GM12892 (cell line): ENCODE data around the gene AGXT.

Experiments
- POLR2A ChIP-seq: IDR thresholded peaks from 2 replicates; pipeline ENCODE4 v1.6.1; 2011; ENCODE audit warnings: low read depth, low read length, control low read depth
- POLR2AphosphoS5 ChIP-seq: IDR thresholded peaks from 2 replicates; pipeline ENCODE4 v1.6.1; 2011; ENCODE audit warnings: low read depth, low read length, control low read depth
- TAF1 ChIP-seq: IDR thresholded peaks from 2 replicates; pipeline ENCODE4 v1.6.1; 2011; ENCODE audit warnings: low read depth, mild to moderate bottlenecking, control low read depth, low read length, borderline replicate concordance

GRCh38 chr2:240915526-240916341 is 47.1 kb downstream of the AGXT start:
- no peak for TF ChIP-seq TAF1
- no peak for TF ChIP-seq POLR2AphosphoS5
- no peak for TF ChIP-seq POLR2A
